WTC11 (cell line): ENCODE data around the gene MRTFA. TPM values are rescaled to one million over a fixed set of nuclear protein-coding genes. Genes with fewer than 3 reads are reported as not detected.
A peak's percentile ranks its signal among the peaks of the same experiment; 100 is the strongest.
"Not testable (repeated sequence)": the region's sequence is repeated elsewhere in the genome, so short reads cannot be mapped to it uniquely, and the experiment has no call there.

Source experiments
- ATAC-seq: fragments of 200-7000 bp; cut with Tn5 transposase; 2 replicates; pipeline ENCODE4 v1.10.0; 2021; ENCODE audit warnings: mild to moderate bottlenecking, moderate library complexity
- CTCF ChIA-PET: fragments of 300-600 bp; sonication (Branson Sonifier 250); formaldehyde crosslinking; loops from one replicate; lab custom pipeline; 2021; ENCODE audit warnings: antibody characterized with exemption; lab: Charles Lee
- POLR2A ChIA-PET: fragments of 350-600 bp; sonication (Branson Sonifier 250); formaldehyde crosslinking; loops from one replicate; lab custom pipeline; 2021; ENCODE audit warnings: antibody characterized with exemption; lab: Charles Lee
- DNase-seq: peaks from one replicate; pipeline ENCODE4 v3.0.0; 2021; ENCODE audit warnings: low spot score
- H3K27ac Mint-ChIP-seq: 2 replicates; pipeline ENCODE4 v1.8.0; 2021; ENCODE audit warnings: mixed read lengths
- H3K27me3 Mint-ChIP-seq: 2 replicates; pipeline ENCODE4 v1.8.0; 2021; ENCODE audit warnings: low read depth, mild to moderate bottlenecking, moderate library complexity, mixed read lengths
- H3K36me3 Mint-ChIP-seq: 2 replicates; pipeline ENCODE4 v1.8.0; 2021; ENCODE audit warnings: mixed read lengths
- H3K4me1 Mint-ChIP-seq: 2 replicates; pipeline ENCODE4 v1.8.0; 2022; ENCODE audit warnings: mixed read lengths
- H3K4me3 Mint-ChIP-seq: 2 replicates; pipeline ENCODE4 v1.8.0; 2021; ENCODE audit warnings: mild to moderate bottlenecking, moderate library complexity, mixed read lengths
- H3K9me3 Mint-ChIP-seq: 2 replicates; pipeline ENCODE4 v1.8.0; 2021; ENCODE audit warnings: mixed read lengths
- GRHL2 ChIP-seq: fragments of 250-450 bp; sonication (Bioruptor Pico); IDR thresholded peaks from 2 replicates; pipeline ENCODE4 v1.8.0; 2022; ENCODE audit warnings: mild to moderate bottlenecking, moderate library complexity; ENCODE audit not compliant: insufficient replicate concordance, severe bottlenecking
- MYBL2 ChIP-seq: sonication (generic); formaldehyde crosslinking; IDR thresholded peaks from 2 replicates; pipeline ENCODE4 v1.8.1; 2023; ENCODE audit warnings: mild to moderate bottlenecking, moderate library complexity, missing genetic modification reagents
- ZNF671 ChIP-seq: fragments of 250-450 bp; sonication (Bioruptor Pico); IDR thresholded peaks from 2 replicates; pipeline ENCODE4 v1.8.0; 2021; ENCODE audit warnings: mild to moderate bottlenecking
- total RNA-seq: library from RNA; stranded (reverse); gene quantifications from 3 replicates; pipeline ENCODE4 v1.2.3, GENCODE V29; 2021
- TF ChIP-seq, protein P1 (sequence below): sonication (generic); formaldehyde crosslinking; IDR thresholded peaks from 2 replicates; pipeline ENCODE4 v1.8.1; 2022; ENCODE audit warnings: mild to moderate bottlenecking, moderate library complexity, missing genetic modification reagents
- TF ChIP-seq, protein P2 (sequence below): sonication (generic); formaldehyde crosslinking; IDR thresholded peaks from 2 replicates; pipeline ENCODE4 v1.8.0; 2022; ENCODE audit warnings: mild to moderate bottlenecking, missing genetic modification reagents
- TF ChIP-seq, protein P3 (sequence below): fragments of 250-450 bp; sonication (Bioruptor Pico); IDR thresholded peaks from 2 replicates; pipeline ENCODE4 v1.9.0; 2021; ENCODE audit warnings: mild to moderate bottlenecking, borderline replicate concordance
- TF ChIP-seq, protein P4 (sequence below): sonication (generic); formaldehyde crosslinking; IDR thresholded peaks from 2 replicates; pipeline ENCODE4 v1.8.1; 2023; ENCODE audit warnings: mild to moderate bottlenecking, missing genetic modification reagents, moderate library complexity
- TF ChIP-seq, protein P5 (sequence below): sonication (generic); formaldehyde crosslinking; IDR thresholded peaks from 2 replicates; pipeline ENCODE4 v1.8.0; 2022; ENCODE audit warnings: mild to moderate bottlenecking, missing genetic modification reagents
- TF ChIP-seq, protein P6 (sequence below): sonication (generic); formaldehyde crosslinking; IDR thresholded peaks from 2 replicates; pipeline ENCODE4 v1.8.1; 2023; ENCODE audit warnings: mild to moderate bottlenecking, missing genetic modification reagents, borderline replicate concordance
- TF ChIP-seq, protein P7 (sequence below): sonication (generic); formaldehyde crosslinking; IDR thresholded peaks from 2 replicates; pipeline ENCODE4 v1.8.1; 2023; ENCODE audit warnings: mild to moderate bottlenecking, missing genetic modification reagents

Gene MRTFA
- total RNA-seq, 1 experiment from 2014 or later: 48.4 TPM

DNA sequence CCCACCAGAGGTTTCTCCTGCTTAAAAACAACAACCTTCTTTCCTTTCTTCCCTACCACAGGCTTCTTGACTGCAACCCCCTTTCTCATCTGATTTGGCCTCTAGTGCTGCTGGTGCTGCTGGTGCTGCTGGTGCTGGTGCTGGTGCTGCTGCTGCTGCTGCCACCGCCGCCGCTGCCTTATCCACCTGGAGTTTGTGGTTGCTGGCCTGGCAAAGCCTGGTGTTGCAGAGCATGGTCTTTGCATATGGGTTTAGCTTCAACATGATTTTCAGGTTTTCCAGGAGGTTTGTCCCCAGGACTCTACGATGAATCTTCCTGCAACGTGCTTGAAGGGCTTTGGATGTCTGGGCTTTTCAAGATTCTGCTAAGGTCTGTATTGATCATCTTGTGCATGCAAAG, 49.7 kb downstream of the MRTFA start (continued):
- TF ChIP-seq, protein P1, sequence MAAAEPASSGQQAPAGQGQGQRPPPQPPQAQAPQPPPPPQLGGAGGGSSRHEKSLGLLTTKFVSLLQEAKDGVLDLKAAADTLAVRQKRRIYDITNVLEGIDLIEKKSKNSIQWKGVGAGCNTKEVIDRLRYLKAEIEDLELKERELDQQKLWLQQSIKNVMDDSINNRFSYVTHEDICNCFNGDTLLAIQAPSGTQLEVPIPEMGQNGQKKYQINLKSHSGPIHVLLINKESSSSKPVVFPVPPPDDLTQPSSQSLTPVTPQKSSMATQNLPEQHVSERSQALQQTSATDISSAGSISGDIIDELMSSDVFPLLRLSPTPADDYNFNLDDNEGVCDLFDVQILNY (CRISPR knock-in tag): no peak

DNA sequence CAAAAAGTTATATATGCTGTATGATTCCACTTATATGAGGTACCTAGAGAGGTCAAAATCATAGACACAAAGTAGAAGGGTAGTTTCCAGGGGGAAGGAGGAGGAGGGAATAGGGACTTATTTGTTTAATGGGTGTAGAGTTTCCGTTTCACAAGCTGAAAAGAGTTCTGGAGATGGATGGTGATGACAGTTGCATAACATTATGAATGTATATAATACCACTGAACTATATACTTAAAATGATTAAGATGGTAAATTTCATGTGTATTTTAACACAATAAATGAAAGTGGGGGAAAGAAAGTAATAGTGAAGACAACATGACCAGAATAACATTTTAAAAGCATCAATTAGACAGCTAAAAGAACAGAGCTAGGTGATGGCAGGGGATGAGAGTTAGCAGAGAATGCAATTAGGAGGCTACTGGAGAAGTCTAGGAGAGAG, 51.2 kb downstream of the MRTFA start:
- CTCF ChIA-PET: interaction anchor here (0.6 kb wide), 1 partner anchor 124 kb away, joined by 4 read pairs; no protein-coding TSS in a partner anchor

DNA sequence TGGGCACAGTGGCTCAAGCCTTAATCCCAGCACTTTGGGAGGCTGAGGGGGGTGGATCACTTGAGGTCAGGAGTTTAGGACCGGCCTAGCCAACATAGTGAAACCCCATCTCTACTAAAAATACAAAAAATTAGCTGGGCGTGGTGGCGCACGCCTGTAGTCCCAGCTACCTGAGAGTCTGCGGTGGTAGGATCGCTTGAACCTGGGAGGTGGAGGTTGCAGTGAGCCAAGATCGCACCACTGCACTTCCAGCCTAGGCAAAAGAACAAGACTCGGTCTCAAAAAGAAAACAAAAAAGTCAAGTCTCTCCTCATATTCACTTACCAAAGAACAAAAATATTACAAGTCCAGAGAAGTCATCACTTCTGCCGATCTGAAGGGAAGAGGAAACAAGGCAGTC, 51.8 kb downstream of the MRTFA start:
- ChIA-PET POLR2A (interaction anchor here (0.6 kb wide), 1 partner anchor 1247 kb away, joined by 4 read pairs; no protein-coding TSS in a partner anchor), CTCF (interaction anchor here (0.6 kb wide), 2 partner anchors 124 to 151 kb away, joined by 3 to 4 read pairs; no protein-coding TSS in a partner anchor)
- not testable (repeated sequence) for H3K4me3 Mint-ChIP-seq, H3K4me1 Mint-ChIP-seq, H3K27me3 Mint-ChIP-seq, DNase-seq, ATAC-seq
- peaks cover 24% of the 10 kb centered on the region for H3K9me3 Mint-ChIP-seq
- 0 out of 2 replicates have a peak overlapping the region, but pooled peaks have one; percentile 13 for H3K27ac Mint-ChIP-seq
- peaks cover 24% of the 10 kb centered on the region for H3K36me3 Mint-ChIP-seq

More for the DNA sequence above, 51.2 kb downstream of the MRTFA start:
- Mint-ChIP-seq H3K36me3 (peaks cover 24% of the 10 kb centered on the region), H3K4me3 (no peak overlapping the region), H3K4me1 (peaks cover 4% of the 10 kb centered on the region), H3K9me3 (peaks cover 24% of the 10 kb centered on the region), H3K27me3 (no peaks in the 10 kb centered on the region), H3K27ac (no peak overlapping the region)
- POLR2A ChIA-PET: no interaction called here
- no peak for DNase-seq
- no peak for ATAC-seq
- TF ChIP-seq, protein P2, sequence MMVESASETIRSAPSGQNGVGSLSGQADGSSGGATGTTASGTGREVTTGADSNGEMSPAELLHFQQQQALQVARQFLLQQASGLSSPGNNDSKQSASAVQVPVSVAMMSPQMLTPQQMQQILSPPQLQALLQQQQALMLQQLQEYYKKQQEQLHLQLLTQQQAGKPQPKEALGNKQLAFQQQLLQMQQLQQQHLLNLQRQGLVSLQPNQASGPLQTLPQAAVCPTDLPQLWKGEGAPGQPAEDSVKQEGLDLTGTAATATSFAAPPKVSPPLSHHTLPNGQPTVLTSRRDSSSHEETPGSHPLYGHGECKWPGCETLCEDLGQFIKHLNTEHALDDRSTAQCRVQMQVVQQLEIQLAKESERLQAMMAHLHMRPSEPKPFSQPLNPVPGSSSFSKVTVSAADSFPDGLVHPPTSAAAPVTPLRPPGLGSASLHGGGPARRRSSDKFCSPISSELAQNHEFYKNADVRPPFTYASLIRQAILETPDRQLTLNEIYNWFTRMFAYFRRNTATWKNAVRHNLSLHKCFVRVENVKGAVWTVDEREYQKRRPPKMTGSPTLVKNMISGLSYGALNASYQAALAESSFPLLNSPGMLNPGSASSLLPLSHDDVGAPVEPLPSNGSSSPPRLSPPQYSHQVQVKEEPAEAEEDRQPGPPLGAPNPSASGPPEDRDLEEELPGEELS (CRISPR knock-in tag): no peak
- TF ChIP-seq, protein P3, sequence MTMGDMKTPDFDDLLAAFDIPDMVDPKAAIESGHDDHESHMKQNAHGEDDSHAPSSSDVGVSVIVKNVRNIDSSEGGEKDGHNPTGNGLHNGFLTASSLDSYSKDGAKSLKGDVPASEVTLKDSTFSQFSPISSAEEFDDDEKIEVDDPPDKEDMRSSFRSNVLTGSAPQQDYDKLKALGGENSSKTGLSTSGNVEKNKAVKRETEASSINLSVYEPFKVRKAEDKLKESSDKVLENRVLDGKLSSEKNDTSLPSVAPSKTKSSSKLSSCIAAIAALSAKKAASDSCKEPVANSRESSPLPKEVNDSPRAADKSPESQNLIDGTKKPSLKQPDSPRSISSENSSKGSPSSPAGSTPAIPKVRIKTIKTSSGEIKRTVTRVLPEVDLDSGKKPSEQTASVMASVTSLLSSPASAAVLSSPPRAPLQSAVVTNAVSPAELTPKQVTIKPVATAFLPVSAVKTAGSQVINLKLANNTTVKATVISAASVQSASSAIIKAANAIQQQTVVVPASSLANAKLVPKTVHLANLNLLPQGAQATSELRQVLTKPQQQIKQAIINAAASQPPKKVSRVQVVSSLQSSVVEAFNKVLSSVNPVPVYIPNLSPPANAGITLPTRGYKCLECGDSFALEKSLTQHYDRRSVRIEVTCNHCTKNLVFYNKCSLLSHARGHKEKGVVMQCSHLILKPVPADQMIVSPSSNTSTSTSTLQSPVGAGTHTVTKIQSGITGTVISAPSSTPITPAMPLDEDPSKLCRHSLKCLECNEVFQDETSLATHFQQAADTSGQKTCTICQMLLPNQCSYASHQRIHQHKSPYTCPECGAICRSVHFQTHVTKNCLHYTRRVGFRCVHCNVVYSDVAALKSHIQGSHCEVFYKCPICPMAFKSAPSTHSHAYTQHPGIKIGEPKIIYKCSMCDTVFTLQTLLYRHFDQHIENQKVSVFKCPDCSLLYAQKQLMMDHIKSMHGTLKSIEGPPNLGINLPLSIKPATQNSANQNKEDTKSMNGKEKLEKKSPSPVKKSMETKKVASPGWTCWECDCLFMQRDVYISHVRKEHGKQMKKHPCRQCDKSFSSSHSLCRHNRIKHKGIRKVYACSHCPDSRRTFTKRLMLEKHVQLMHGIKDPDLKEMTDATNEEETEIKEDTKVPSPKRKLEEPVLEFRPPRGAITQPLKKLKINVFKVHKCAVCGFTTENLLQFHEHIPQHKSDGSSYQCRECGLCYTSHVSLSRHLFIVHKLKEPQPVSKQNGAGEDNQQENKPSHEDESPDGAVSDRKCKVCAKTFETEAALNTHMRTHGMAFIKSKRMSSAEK (CRISPR knock-in tag): no peak
- TF ChIP-seq ZNF671 (no peak), MYBL2 (no peak), GRHL2 (CRISPR knock-in tag) (no peak)
- TF ChIP-seq, protein P4, sequence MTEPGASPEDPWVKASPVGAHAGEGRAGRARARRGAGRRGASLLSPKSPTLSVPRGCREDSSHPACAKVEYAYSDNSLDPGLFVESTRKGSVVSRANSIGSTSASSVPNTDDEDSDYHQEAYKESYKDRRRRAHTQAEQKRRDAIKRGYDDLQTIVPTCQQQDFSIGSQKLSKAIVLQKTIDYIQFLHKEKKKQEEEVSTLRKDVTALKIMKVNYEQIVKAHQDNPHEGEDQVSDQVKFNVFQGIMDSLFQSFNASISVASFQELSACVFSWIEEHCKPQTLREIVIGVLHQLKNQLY (CRISPR knock-in tag): no peak
- TF ChIP-seq, protein P5, sequence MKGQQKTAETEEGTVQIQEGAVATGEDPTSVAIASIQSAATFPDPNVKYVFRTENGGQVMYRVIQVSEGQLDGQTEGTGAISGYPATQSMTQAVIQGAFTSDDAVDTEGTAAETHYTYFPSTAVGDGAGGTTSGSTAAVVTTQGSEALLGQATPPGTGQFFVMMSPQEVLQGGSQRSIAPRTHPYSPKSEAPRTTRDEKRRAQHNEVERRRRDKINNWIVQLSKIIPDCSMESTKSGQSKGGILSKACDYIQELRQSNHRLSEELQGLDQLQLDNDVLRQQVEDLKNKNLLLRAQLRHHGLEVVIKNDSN (CRISPR knock-in tag): no peak

DNA sequence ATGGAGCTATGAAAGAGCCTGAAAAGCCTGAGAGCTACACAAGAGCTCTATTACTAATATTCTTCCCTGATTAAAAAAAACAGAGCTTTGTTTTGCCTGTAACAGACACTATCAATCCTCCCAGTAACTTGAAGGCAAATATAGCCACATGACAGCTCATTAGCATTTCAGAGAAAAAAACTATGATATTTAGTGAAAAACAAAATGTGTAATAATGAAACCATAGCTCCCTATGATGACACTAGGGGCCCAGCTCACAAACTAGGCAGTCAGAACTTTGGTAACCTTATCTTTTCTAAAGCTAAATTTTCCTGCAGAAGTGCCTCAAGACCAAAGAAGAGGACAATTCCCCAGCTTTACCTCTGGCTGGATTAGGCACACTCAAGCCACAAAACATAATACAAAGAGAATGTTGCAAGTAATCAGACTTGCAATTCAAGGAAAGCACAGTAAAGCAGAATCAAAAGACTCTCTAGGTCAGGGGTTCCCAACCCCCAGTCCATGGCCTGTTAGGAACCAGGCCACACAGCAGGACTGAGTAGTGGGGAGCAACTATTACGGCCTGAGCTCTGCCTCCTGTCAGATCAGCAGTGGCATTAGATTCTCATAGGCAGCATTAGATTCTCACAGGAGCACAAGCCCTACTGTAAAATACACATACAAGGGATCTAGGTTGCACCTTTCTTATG, 53.3 kb downstream of the MRTFA start:
- Mint-ChIP-seq H3K27me3 (no peaks in the 10 kb centered on the region), H3K9me3 (peaks cover 24% of the 10 kb centered on the region), H3K4me3 (no peak overlapping the region), H3K27ac (no peak overlapping the region), H3K36me3 (peaks cover 24% of the 10 kb centered on the region), H3K4me1 (peaks cover 4% of the 10 kb centered on the region)
- DNase-seq (no peak), ATAC-seq (no peak)
- ChIA-PET CTCF (interaction anchor here (0.6 to 0.9 kb wide), 2 partner anchors 58 to 186 kb away, joined by 3 to 4 read pairs; no protein-coding TSS in a partner anchor), POLR2A (no interaction called here)
- TF ChIP-seq, protein P6, sequence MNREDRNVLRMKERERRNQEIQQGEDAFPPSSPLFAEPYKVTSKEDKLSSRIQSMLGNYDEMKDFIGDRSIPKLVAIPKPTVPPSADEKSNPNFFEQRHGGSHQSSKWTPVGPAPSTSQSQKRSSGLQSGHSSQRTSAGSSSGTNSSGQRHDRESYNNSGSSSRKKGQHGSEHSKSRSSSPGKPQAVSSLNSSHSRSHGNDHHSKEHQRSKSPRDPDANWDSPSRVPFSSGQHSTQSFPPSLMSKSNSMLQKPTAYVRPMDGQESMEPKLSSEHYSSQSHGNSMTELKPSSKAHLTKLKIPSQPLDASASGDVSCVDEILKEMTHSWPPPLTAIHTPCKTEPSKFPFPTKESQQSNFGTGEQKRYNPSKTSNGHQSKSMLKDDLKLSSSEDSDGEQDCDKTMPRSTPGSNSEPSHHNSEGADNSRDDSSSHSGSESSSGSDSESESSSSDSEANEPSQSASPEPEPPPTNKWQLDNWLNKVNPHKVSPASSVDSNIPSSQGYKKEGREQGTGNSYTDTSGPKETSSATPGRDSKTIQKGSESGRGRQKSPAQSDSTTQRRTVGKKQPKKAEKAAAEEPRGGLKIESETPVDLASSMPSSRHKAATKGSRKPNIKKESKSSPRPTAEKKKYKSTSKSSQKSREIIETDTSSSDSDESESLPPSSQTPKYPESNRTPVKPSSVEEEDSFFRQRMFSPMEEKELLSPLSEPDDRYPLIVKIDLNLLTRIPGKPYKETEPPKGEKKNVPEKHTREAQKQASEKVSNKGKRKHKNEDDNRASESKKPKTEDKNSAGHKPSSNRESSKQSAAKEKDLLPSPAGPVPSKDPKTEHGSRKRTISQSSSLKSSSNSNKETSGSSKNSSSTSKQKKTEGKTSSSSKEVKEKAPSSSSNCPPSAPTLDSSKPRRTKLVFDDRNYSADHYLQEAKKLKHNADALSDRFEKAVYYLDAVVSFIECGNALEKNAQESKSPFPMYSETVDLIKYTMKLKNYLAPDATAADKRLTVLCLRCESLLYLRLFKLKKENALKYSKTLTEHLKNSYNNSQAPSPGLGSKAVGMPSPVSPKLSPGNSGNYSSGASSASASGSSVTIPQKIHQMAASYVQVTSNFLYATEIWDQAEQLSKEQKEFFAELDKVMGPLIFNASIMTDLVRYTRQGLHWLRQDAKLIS (CRISPR knock-in tag): no peak
- TF ChIP-seq, protein P7, sequence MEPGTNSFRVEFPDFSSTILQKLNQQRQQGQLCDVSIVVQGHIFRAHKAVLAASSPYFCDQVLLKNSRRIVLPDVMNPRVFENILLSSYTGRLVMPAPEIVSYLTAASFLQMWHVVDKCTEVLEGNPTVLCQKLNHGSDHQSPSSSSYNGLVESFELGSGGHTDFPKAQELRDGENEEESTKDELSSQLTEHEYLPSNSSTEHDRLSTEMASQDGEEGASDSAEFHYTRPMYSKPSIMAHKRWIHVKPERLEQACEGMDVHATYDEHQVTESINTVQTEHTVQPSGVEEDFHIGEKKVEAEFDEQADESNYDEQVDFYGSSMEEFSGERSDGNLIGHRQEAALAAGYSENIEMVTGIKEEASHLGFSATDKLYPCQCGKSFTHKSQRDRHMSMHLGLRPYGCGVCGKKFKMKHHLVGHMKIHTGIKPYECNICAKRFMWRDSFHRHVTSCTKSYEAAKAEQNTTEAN (CRISPR knock-in tag): no peak
